Sigmoid colon (tissue), 7 donors: ENCODE data around the gene PGM5. TPM values are rescaled to one million over a fixed set of nuclear protein-coding genes. Genes with fewer than 3 reads are reported as not detected.

Experiments used
- DNase-seq: peaks from one replicate; pipeline ENCODE4 v3.0.0-alpha.2; 2019
- H3K27ac ChIP-seq, 4 donors: fragments of 200-600 bp; sonication (generic); one replicate each; pipeline ENCODE4 v1.5.1; 2016 to 2019; ENCODE audit warnings: mild to moderate bottlenecking in 1 of 4
- H3K27me3 ChIP-seq, 3 donors: fragments of 200-600 bp; sonication (generic); one replicate each; pipeline ENCODE4 v1.5.1; 2019; ENCODE audit warnings: mild to moderate bottlenecking in 1 of 3
- H3K36me3 ChIP-seq, 4 donors: fragments of 200-600 bp; sonication (generic); one replicate each; pipeline ENCODE4 v1.5.1; 2016 to 2019
- H3K4me1 ChIP-seq, 4 donors: fragments of 200-600 bp; sonication (generic); one replicate each; pipeline ENCODE4 v1.5.1; 2017 to 2019
- H3K4me3 ChIP-seq, 4 donors: fragments of 200-600 bp; sonication (generic); one replicate each; pipeline ENCODE4 v1.5.1; 2017 to 2019; ENCODE audit warnings: mild to moderate bottlenecking in 2 of 4, moderate library complexity in 1 of 4
- H3K9me3 ChIP-seq, 4 donors: fragments of 200-600 bp in 3 of 4; sonication (generic) in 3 of 4; one replicate each; pipeline versions ENCODE4 v1.5.1 to v1.6.1; 2013 to 2019
- EP300 ChIP-seq, 4 donors: sonication (generic); formaldehyde crosslinking; IDR thresholded peaks; one replicate each; pipeline ENCODE4 v1.6.1; 2017; ENCODE audit warnings: antibody characterized with exemption in 4 of 4
- POLR2A ChIP-seq, 2 donors: fragments of 450-650 bp; IDR thresholded peaks; one replicate each; pipeline ENCODE4 v1.6.1; 2016; ENCODE audit warnings: antibody characterized with exemption in 2 of 2, mild to moderate bottlenecking in 2 of 2, moderate library complexity in 2 of 2
- POLR2AphosphoS5 ChIP-seq, 4 donors: sonication (generic); formaldehyde crosslinking; IDR thresholded peaks; one replicate each; pipeline ENCODE4 v1.6.1; 2017; ENCODE audit warnings: antibody characterized with exemption in 4 of 4
- WGBS, 2 donors: extraction: QIAGEN DNeasy Blood & Tissue Kit; methylation state at CpG; one replicate each; pipeline ENCODE4 v1.1.7; 2013; 5-methylcytosine and 5-hydroxymethylcytosine counted together
- intact Hi-C: fragments of 100-400 bp; cut with DNase I; formaldehyde crosslinking; loops from one replicate; pipeline ENCODE4 v1.15.1; 2023
- polyA plus RNA-seq, 3 donors: library from polyadenylated mRNA; stranded (reverse); fragments of 200-250 nt; gene quantifications; one replicate each; pipeline ENCODE4 v1.2.3, GENCODE V29; 2013
- total RNA-seq, 4 donors: library from RNA; depleted of rRNA; stranded (reverse); fragments of >200 nt; gene quantifications; one replicate each; pipeline ENCODE4 v1.1.0, GENCODE V29; 2016
- TF ChIP-seq, protein P1 (sequence below), 4 experiments: fragments of 450-650 bp in 3 of 4; fragments of 200-600 bp in 1 of 4; IDR thresholded peaks; one replicate each; pipeline ENCODE4 v1.5.1; 2016 to 2019; ENCODE audit warnings: antibody characterized with exemption in 4 of 4, mild to moderate bottlenecking in 3 of 4, moderate library complexity in 2 of 4
- donor health status: healthy with polysubstance abuse.
- donor health status: Bipolar disorder and iron deficiency.
- donor health status: healthy.

The PGM5 gene
- total and polyA plus RNA-seq, 7 donors = 3.9 to 670 (median 547) TPM

DNA sequence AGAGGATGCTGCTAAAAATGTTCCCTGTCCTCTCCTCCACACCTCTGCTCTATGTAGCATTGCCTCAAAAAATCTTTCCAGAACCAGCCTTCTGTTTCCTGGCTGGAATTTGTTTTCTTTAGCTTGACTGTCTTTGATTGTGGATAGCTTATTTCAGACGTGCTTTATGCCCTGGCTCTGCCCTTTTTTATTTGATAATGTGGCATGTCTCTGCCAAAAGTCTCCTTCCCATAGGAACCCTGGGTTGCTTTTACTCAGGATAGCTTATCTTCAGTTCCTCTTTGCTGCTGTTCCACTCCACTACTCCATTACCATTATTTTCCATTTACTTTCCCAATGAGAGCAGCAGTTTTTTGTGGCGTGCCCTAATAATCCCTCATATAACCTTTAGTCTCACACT, 185.2 kb downstream of the PGM5 start:
- WGBS, 2 donors = 10 to 47% methylated on average over 2 of the region's 2 CpGs
- Histone ChIP-seq H3K4me1 (peaks cover 0 to 49% (median 42%) of the 10 kb centered on the region in 4 donors), H3K27ac (peak overlapping the region; percentile 39 to 88 (median 69)), H3K36me3 (no peaks in the 10 kb centered on the region), H3K4me3 (no peak overlapping the region), H3K27me3 (no peaks in the 10 kb centered on the region), H3K9me3 (no peaks in the 10 kb centered on the region)
- intact Hi-C loops = no loop called here
- no peak for DNase-seq
- no peak for TF ChIP-seq EP300 (IDR thresholded peaks at IDR 0.05)
- TF ChIP-seq POLR2AphosphoS5 (IDR thresholded peaks at IDR 0.05) = no peak
- no peak for TF ChIP-seq POLR2A (IDR thresholded peaks at IDR 0.05)
- TF ChIP-seq, protein P1, sequence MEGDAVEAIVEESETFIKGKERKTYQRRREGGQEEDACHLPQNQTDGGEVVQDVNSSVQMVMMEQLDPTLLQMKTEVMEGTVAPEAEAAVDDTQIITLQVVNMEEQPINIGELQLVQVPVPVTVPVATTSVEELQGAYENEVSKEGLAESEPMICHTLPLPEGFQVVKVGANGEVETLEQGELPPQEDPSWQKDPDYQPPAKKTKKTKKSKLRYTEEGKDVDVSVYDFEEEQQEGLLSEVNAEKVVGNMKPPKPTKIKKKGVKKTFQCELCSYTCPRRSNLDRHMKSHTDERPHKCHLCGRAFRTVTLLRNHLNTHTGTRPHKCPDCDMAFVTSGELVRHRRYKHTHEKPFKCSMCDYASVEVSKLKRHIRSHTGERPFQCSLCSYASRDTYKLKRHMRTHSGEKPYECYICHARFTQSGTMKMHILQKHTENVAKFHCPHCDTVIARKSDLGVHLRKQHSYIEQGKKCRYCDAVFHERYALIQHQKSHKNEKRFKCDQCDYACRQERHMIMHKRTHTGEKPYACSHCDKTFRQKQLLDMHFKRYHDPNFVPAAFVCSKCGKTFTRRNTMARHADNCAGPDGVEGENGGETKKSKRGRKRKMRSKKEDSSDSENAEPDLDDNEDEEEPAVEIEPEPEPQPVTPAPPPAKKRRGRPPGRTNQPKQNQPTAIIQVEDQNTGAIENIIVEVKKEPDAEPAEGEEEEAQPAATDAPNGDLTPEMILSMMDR (IDR thresholded peaks at IDR 0.05) = no peak

DNA sequence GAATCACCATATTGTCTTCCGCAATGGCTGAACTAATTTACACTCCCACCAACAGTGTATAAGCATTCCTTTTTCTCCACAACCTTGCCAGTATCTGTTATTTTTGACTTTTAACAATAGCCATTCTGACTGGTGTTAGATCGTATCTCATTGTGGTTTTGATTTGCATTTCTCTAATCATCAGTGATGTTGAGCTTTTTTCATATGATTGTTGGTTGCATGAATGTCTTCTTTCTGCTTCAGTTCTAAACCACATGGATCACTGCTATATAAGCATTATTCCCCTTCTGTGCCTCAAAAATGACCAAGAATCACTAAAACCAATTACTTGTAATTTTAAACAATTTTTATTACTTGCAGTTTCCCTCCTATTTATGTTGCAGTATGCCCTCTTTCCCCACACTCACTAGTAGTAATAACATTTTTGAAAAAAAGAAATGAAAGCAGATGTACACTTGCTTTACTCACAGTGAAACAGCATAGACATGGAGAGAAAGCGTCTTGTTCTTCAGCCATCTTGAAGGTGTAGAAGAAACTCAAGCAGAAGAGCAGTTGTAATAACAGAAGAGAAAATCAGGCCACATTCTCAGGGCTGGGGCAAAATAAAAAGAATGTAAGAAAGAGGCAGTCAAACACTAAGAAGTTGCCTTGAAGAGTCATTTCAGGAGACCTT, 188.8 kb downstream of the PGM5 start:
- no peak overlapping the region for H3K4me3 ChIP-seq
- DNase-seq = no peak
- H3K9me3 ChIP-seq = no peaks in the 10 kb centered on the region
- no peaks in the 10 kb centered on the region for H3K27me3 ChIP-seq
- intact Hi-C loops = no loop called here
- no peak overlapping the region for H3K27ac ChIP-seq
- TF ChIP-seq EP300 (IDR thresholded peaks at IDR 0.05) = no peak
- no peak for TF ChIP-seq POLR2A (IDR thresholded peaks at IDR 0.05)
- TF ChIP-seq, protein P1 (IDR thresholded peaks at IDR 0.05) = no peak
- TF ChIP-seq POLR2AphosphoS5 (IDR thresholded peaks at IDR 0.05) = no peak
- WGBS, 2 donors = 83 to 94% methylated on average over 3 of the region's 3 CpGs
- no peaks in the 10 kb centered on the region for H3K36me3 ChIP-seq
- peaks cover 0 to 31% (median 18%) of the 10 kb centered on the region in 4 donors for H3K4me1 ChIP-seq

DNA sequence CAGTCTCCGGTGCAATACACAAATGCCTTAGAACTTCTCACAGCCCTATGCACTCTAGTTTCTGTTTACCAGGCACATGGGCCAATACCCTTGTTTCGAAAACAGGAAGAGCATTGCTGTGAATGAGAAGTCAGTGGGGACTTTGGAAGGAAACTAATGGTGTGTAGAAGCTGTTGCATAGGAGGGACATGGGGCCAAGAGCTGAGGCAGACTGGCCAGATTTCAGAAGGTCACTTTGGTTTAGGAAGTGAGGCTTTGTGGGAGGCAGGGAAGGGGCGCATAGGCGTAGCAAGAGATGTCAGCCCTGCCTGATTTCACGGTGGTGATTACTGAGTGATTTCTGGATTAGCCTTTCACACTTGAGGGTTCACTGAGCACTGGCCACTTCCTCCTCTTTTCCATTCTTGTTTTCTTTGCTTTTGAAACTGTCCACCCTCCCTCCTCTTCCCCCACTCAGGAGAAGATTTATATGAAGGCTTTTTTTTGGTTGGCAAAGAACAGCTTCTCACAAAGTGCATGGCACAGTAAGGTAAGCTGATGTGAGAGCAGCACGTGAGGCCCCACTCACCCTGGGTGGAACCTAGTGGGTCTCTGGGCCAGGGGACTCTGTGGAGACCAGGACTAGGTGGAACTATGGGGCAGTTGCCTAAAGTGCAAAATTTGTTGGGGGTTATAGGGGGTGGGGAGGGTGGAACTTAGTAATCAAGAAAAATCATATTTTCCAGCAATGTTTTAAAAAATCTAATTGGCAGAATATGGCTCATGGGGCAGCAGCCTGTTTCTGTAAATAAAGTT, 190.4 kb downstream of the PGM5 start:
- DNase-seq = no peak
- Histone ChIP-seq H3K4me3 (no peak overlapping the region), H3K9me3 (no peaks in the 10 kb centered on the region), H3K36me3 (no peaks in the 10 kb centered on the region), H3K4me1 (peaks cover 0 to 21% (median 11%) of the 10 kb centered on the region in 4 donors), H3K27me3 (no peaks in the 10 kb centered on the region), H3K27ac (peak overlapping the region; percentile 29 to 61 (median 44))
- intact Hi-C loops = no loop called here
- no peak for TF ChIP-seq EP300 (IDR thresholded peaks at IDR 0.05)
- peak in 3 of 4 donors; percentile 16 to 41 (median 30) for TF ChIP-seq POLR2AphosphoS5 (IDR thresholded peaks at IDR 0.05)
- TF ChIP-seq, protein P1 (IDR thresholded peaks at IDR 0.05) = no peak
- TF ChIP-seq POLR2A (IDR thresholded peaks at IDR 0.05) = no peak
- WGBS, 2 donors = 56 to 70% methylated on average over 6 of the region's 6 CpGs

DNA sequence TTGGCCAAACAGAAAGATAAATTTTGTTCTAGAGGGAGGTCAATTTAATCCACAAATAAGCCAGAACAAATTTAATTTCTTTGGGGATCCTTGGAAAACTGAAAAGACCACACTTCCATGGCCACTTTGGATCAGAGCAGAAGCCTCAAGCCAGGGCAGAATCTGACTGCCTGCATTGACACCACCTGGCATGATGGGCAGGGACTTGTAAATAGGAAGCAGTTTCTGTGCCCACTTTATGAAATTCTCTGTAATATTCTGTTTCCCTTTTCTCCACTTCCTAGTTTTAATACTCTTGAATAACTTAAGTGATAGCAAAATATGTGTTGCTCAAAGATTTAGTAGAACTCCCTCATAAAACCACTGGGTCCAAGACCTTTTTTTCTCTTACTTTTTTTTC, 191.0 kb downstream of the PGM5 start:
- intact Hi-C loops = no loop called here
- no peak for DNase-seq
- Histone ChIP-seq H3K9me3 (no peaks in the 10 kb centered on the region), H3K36me3 (no peaks in the 10 kb centered on the region), H3K27ac (peak overlapping the region; percentile 29 to 61 (median 44)), H3K27me3 (no peaks in the 10 kb centered on the region), H3K4me3 (no peak overlapping the region), H3K4me1 (peaks cover 0 to 18% (median 15%) of the 10 kb centered on the region in 4 donors)
- TF ChIP-seq EP300 (IDR thresholded peaks at IDR 0.05) (no peak), POLR2A (IDR thresholded peaks at IDR 0.05) (no peak), POLR2AphosphoS5 (IDR thresholded peaks at IDR 0.05) (no peak)
- TF ChIP-seq, protein P1 (IDR thresholded peaks at IDR 0.05) = no peak
